GM23248 (cell line): Measurements from ENCODE around the gene CDX2. TPM values are rescaled to one million over a fixed set of nuclear protein-coding genes. Genes with fewer than 3 reads are reported as not detected.

Experiments used
- DNase-seq: peaks from one replicate; pipeline ENCODE4 v3.0.0-alpha.2; 2015
- H2AFZ ChIP-seq: fragments of 200-600 bp; sonication (generic); 2 replicates; pipeline ENCODE4 v1.6.1; 2016; ENCODE audit warnings: antibody characterized with exemption
- H3F3A ChIP-seq: fragments of 200-600 bp; sonication (generic); 2 replicates; pipeline ENCODE4 v1.6.1; 2016; ENCODE audit warnings: mild to moderate bottlenecking, antibody characterized with exemption, mixed run types; ENCODE audit not compliant: insufficient read depth
- H3K27ac ChIP-seq: fragments of 200-600 bp; sonication (generic); 2 replicates; pipeline ENCODE4 v1.5.1; 2016; ENCODE audit warnings: mild to moderate bottlenecking
- H3K27me3 ChIP-seq: fragments of 200-600 bp; sonication (generic); replicated peaks from 2 replicates; pipeline ENCODE4 v1.6.1; 2016; ENCODE audit warnings: mild to moderate bottlenecking; ENCODE audit not compliant: insufficient read depth
- H3K36me3 ChIP-seq: fragments of 200-600 bp; sonication (generic); 2 replicates; pipeline ENCODE4 v1.6.1; 2016; ENCODE audit warnings: low read depth, mild to moderate bottlenecking
- H3K4me1 ChIP-seq: fragments of 200-600 bp; sonication (generic); 2 replicates; pipeline ENCODE4 v1.6.1; 2016; ENCODE audit warnings: mild to moderate bottlenecking; ENCODE audit not compliant: insufficient read depth
- H3K4me2 ChIP-seq: fragments of 200-600 bp; sonication (generic); one replicate; pipeline ENCODE4 v1.6.1; 2016; ENCODE audit warnings: mild to moderate bottlenecking; ENCODE audit not compliant: unreplicated experiment
- H3K4me3 ChIP-seq: fragments of 200-600 bp; sonication (generic); 2 replicates; pipeline ENCODE4 v1.5.1; 2016; ENCODE audit warnings: mild to moderate bottlenecking
- H3K79me2 ChIP-seq: fragments of 200-600 bp; sonication (generic); 2 replicates; pipeline ENCODE4 v1.6.1; 2016; ENCODE audit warnings: mild to moderate bottlenecking; ENCODE audit not compliant: insufficient read depth
- H3K9ac ChIP-seq: fragments of 200-600 bp; sonication (generic); 2 replicates; pipeline ENCODE4 v1.6.1; 2016; ENCODE audit warnings: mild to moderate bottlenecking
- H3K9me2 ChIP-seq: fragments of 200-600 bp; sonication (generic); 2 replicates; pipeline ENCODE4 v1.6.1; 2016; ENCODE audit warnings: mixed run types, mild to moderate bottlenecking, moderate library complexity; ENCODE audit not compliant: insufficient read depth
- H3K9me3 ChIP-seq: fragments of 200-600 bp; sonication (generic); one replicate; pipeline ENCODE4 v1.6.1; 2017; ENCODE audit warnings: low read depth
- H4K20me1 ChIP-seq: fragments of 200-600 bp; sonication (generic); 2 replicates; pipeline ENCODE4 v1.6.0; 2016; ENCODE audit not compliant: insufficient read depth
- EZH2 ChIP-seq: fragments of 200-600 bp; sonication (generic); IDR thresholded peaks from 2 replicates; pipeline ENCODE4 v1.6.1; 2018; ENCODE audit warnings: antibody characterized with exemption, mild to moderate bottlenecking; ENCODE audit not compliant: insufficient read depth, poor library complexity, severe bottlenecking
- EZH2phosphoT487 ChIP-seq: fragments of 200-600 bp; sonication (generic); IDR thresholded peaks from 2 replicates; pipeline ENCODE4 v1.6.1; 2018; ENCODE audit warnings: antibody characterized with exemption, moderate library complexity, mild to moderate bottlenecking, low read depth; ENCODE audit not compliant: insufficient read depth
- WGBS, 2 experiments: methylation state at CpG; one replicate each; pipeline ENCODE4 v1.1.6; 2015 to 2017; ENCODE audit warnings: low lambda C conversion rate in 2 of 2, low coverage in 1 of 2; ENCODE audit errors: missing lambda C conversion rate in 2 of 2; 5-methylcytosine and 5-hydroxymethylcytosine counted together
- in situ Hi-C: fragments of 300-500 bp; cut with MboI; formaldehyde crosslinking; loops from 2 replicates; pipeline ENCODE4 v1.15.0; 2020
- polyA plus RNA-seq: library from polyadenylated mRNA; unstranded; fragments of >200 nt; fragmentation: Nextera tagmentation; extraction: Ambion mirVana; gene quantifications from 2 replicates; pipeline ENCODE4 v1.2.1, GENCODE V29; 2016
- total RNA-seq: library from RNA; depleted of rRNA; stranded (reverse); fragments of >200 nt; shearing (Covaris generic); gene quantifications from 2 replicates; pipeline ENCODE4 v1.2.3, GENCODE V29; 2014

Gene CDX2
- total and polyA plus RNA-seq, 2 experiments from 2014 or later, result not detected

GRCh38 chr13:27980280-27980998 is 11.3 kb upstream of the CDX2 start:
- Histone ChIP-seq H3K4me3 (no peak overlapping the region), H2AFZ (no peak overlapping the region), H3K9me2 (no peaks in the 10 kb centered on the region), H3K36me3 (no peaks in the 10 kb centered on the region), H3F3A (no peaks in the 10 kb centered on the region), H3K79me2 (no peaks in the 10 kb centered on the region), H3K27me3 (peaks cover 77% of the 10 kb centered on the region), H3K4me1 (no peaks in the 10 kb centered on the region), H4K20me1 (no peaks in the 10 kb centered on the region), H3K27ac (no peak overlapping the region), H3K9ac (no peak overlapping the region), H3K4me2 (no peak overlapping the region), H3K9me3 (no peaks in the 10 kb centered on the region)
- in situ Hi-C loops, result loop anchor here (10.0 to 25.0 kb wide), 3 partner anchors 146 to 993 kb away; no protein-coding TSS in a partner anchor
- DNase-seq, result no peak
- WGBS, 2 experiments, result 6 to 7% methylated on average over 44 to 48 of the region's 54 CpGs
- TF ChIP-seq EZH2phosphoT487 (no peak; the same call in 1 of the 2 replicates), EZH2 (no peak)

- Histone ChIP-seq H3K4me1 (no peaks in the 10 kb centered on the region), H3K9me2 (no peaks in the 10 kb centered on the region), H3K9ac (no peak overlapping the region), H3K9me3 (no peaks in the 10 kb centered on the region), H2AFZ (no peak overlapping the region), H3K36me3 (no peaks in the 10 kb centered on the region), H3K4me2 (no peak overlapping the region), H3K79me2 (no peaks in the 10 kb centered on the region), H3F3A (no peaks in the 10 kb centered on the region), H3K4me3 (no peak overlapping the region), H4K20me1 (no peaks in the 10 kb centered on the region), H3K27me3 (peaks cover 83% of the 10 kb centered on the region), H3K27ac (no peak overlapping the region)
- 2% methylated on average over 15 of the region's 15 CpGs for WGBS, 2 experiments
- DNase-seq, result no peak
- TF ChIP-seq EZH2phosphoT487 (peak; percentile 18; the same call in 1 of the 2 replicates), EZH2 (peak; percentile 92)
- in situ Hi-C loops, result loop anchor here (10.0 to 25.0 kb wide), 3 partner anchors 145 to 993 kb away; no protein-coding TSS in a partner anchor
These were observed 10.7 kb upstream of the CDX2 start for GRCh38 chr13:27979765-27980279.

GRCh38 chr13:27979001-27979643 is 10.0 kb upstream of the CDX2 start:
- H3K9me3 ChIP-seq, result no peaks in the 10 kb centered on the region
- no peaks in the 10 kb centered on the region for H3K36me3 ChIP-seq
- no peak overlapping the region for H2AFZ ChIP-seq
- H3K4me2 ChIP-seq, result no peak overlapping the region
- in situ Hi-C loops, result loop anchor here (25.0 kb wide), 1 partner anchor 992 kb away; no protein-coding TSS in a partner anchor
- no peak overlapping the region for H3K4me3 ChIP-seq
- H3K27ac ChIP-seq, result no peak overlapping the region
- H3K9ac ChIP-seq, result no peak overlapping the region
- WGBS, 2 experiments, result 10% methylated on average over 15 of the region's 15 CpGs
- H3K79me2 ChIP-seq, result no peaks in the 10 kb centered on the region
- no peaks in the 10 kb centered on the region for H3K4me1 ChIP-seq
- H3K9me2 ChIP-seq, result no peaks in the 10 kb centered on the region
- no peaks in the 10 kb centered on the region for H3F3A ChIP-seq
- TF ChIP-seq EZH2phosphoT487, result peak; percentile 45; the same call in 1 of the 2 replicates
- TF ChIP-seq EZH2, result peak; percentile 95
- H4K20me1 ChIP-seq, result no peaks in the 10 kb centered on the region
- DNase-seq, result no peak
- H3K27me3 ChIP-seq, result peaks cover 90% of the 10 kb centered on the region

GRCh38 chr13:27978301-27978968 is 9.3 kb upstream of the CDX2 start:
- H3K9me2 ChIP-seq, result no peaks in the 10 kb centered on the region
- no peaks in the 10 kb centered on the region for H3K79me2 ChIP-seq
- H4K20me1 ChIP-seq, result no peaks in the 10 kb centered on the region
- H3K9me3 ChIP-seq, result no peaks in the 10 kb centered on the region
- no peaks in the 10 kb centered on the region for H3K36me3 ChIP-seq
- H3K27me3 ChIP-seq, result peaks cover 90% of the 10 kb centered on the region
- no peaks in the 10 kb centered on the region for H3K4me1 ChIP-seq
- no peaks in the 10 kb centered on the region for H3F3A ChIP-seq
- TF ChIP-seq EZH2, result no peak
- TF ChIP-seq EZH2phosphoT487, result no peak
- H2AFZ ChIP-seq, result no peak overlapping the region
- H3K9ac ChIP-seq, result no peak overlapping the region
- in situ Hi-C loops, result loop anchor here (25.0 kb wide), 1 partner anchor 991 kb away; no protein-coding TSS in a partner anchor
- no peak overlapping the region for H3K27ac ChIP-seq
- no peak overlapping the region for H3K4me3 ChIP-seq
- no peak for DNase-seq
- H3K4me2 ChIP-seq, result no peak overlapping the region
- 3 to 4% methylated on average over 44 to 46 of the region's 65 CpGs for WGBS, 2 experiments
